NCI-H2107 treated with DMSO at 0.1 percent for 48 hours (cell line): ENCODE measurements around the gene APOC4.
"Not testable (repeated sequence)": the region's sequence is repeated elsewhere in the genome, so short reads cannot be mapped to it uniquely, and the experiment has no call there.

Source experiments
- DNase-seq: peaks from one replicate; lab custom pipeline; 2025; ENCODE audit not compliant: unreplicated experiment; lab: John Stamatoyannopoulos, UW

Gene APOC4

DNA sequence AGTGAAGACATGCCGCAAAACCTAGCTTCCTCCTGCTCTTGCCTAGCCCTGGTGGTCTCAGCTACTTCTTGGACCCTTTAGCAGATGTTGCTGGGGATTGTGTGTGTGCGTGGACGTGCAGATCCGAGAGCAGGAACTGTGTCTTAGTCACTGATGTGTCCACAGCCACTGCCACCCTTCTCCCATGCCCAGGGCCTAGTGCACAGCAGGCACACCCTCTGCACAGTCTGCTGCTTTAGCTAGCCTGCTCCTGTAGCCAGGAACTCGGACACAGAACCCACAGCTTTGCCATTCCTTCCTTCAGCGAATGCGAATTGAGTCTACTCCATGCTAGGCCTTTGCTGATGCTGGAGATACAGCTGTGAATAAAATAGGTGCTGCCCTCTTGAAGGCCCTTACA, 15.5 kb downstream of the APOC4 start:
- DNase-seq = no peak

DNA sequence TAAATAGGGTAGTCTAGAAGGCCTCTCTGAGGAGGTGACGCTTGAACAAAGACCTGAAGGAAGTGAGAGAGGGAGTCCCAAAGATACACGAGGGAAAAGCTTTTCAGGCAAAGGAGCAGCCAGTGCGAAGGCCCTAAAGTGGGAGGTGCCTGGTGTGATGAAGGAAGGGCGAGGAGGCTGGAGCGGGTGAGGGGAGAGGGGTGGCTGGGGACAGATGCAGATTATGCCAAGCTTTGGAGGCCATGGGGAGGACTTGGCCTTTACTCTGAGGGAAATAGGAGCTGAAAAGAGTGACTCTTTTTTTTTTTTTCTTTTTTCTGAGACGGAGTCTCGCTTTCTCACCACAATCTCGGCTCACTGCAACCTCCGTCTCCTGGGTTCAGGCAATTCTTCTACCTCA, 16.1 kb downstream of the APOC4 start:
- no peak for DNase-seq

DNA sequence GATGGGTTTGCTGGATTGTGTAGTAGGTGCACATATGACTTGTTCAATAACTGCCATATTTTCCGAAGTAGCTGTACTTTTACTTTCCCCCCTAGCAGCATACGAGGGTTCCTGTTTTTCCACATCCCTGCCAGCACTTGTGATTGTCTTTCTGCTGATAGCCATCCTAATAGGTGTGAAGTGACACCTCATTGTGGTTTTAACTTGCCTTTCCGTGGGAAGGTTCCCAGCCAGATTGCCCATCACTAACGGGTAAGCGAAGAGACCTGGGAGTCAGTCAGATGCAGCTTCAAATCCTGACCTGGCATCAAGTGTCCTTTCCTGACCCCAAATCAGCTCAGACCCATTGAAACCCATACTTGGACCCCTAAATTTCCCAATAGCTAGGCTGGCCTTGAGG, 17.7 kb downstream of the APOC4 start:
- DNase-seq = no peak

DNA sequence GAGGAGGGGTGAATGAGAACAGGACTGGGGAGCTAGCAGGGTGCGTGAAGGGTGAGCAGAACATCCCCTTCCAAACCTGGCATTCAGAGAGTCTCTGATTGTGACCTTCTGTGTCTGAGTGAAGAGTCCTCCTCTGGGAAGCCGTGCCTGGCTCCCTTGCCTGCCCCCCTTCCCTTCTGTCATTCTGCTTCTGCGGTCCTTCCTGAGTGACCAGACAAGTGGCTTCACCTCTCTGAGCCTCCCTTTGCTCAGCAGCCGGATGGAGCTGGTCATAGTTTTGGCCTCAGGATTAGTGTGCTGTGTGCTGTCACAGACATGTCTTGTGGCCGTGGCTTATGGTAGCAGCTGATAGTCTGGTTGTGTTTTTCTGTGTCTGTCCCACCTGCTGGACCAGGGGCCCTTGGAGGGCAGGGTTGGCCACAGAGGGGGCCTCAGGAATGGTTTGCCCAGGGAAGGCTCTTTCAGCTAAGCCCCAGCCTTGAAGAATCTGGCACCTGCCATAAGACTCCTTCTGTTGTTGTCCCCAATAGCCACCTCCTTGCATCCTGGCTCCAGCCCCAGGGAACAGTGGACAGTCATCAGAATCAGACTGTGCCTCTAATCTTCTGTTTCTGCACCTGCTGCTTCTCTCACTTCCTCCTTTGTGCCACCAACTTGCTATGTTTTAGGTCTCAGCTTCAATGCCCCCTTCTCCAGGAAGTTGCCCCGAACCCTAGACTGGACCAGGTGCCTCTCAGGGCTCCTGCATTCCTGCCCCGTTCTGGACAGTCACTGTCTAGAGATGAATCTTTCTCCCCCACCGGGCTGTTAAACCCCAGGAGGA, 19.1 kb downstream of the APOC4 start:
- DNase-seq = no peak

DNA sequence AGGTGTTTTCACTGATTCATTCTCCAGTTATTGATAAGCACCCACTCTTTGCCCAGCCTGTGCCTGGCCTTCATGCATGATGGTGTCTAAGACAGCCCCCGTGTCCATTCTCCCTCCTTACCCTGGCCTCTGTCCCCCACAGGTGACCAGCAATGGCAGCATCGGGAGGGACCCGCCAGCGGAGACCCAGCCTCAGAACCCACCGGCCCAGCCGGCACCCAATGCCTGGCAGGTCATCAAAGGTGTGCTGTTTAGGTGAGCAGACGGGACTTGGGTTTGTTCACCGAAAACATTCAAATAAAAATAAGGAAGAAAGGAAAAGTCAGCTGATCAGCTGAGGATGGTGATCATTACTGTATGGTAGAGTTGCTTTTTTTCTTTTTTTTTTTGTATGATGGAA, 19.8 kb downstream of the APOC4 start:
- DNase-seq = no peak

DNA sequence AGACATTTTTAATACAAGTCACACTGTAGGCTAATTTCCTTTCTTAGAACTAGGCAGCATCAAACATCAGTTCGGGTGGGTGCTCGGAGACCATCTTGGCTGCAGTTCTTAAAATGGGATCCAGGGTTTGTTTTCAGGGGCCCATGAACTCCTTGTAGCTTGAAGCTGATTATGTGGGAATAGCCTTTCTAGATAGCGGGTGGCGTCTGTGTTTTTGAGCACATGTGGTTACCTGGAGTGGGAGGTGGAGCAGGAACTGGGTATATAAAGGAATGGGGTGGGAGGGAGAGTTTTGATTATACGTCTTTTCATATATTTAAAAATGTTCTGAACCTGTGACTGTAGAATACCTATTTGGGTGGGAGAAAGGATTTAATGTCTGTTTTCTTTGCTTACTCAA, 26.1 kb downstream of the APOC4 start:
- DNase-seq = no peak

DNA sequence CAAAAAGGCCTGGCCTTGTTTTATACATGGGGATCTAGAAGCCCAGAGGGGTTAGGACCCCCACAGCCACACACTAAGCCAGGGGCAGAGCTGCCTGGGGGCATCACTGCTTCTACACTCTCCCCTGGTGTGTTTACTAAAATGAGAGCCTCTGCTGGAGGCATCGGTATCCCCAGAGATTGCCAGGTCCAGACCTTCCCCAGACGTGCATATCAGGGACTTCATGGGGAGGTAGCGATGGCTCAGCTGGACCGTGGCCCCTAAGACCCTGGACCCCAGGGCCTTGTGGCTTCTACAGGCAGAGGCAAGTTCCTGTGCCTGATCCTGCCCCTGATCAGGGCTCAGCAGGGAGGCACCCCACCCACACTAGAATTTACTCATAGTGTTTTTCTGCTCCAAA, 26.6 kb downstream of the APOC4 start:
- no peak for DNase-seq

DNA sequence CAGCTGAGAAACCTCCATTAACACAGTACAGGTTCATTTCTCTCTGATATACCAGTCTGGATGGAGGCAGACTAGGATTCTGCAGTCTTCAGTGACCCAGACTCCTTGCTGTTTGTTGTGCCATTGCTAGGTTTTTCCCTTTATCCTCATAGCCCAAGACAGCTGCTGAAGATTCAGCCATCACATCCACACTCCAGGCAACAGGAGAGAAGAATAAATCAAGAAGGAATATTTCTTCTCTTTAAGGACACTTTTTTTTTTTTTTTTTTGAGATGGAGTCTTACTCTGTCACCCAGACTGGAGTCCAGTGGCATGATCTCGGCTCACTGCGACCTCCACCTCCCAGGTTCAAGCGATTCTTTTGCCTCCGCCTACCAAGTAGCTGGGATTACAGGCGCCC, 27.4 kb downstream of the APOC4 start:
- DNase-seq = no peak

DNA sequence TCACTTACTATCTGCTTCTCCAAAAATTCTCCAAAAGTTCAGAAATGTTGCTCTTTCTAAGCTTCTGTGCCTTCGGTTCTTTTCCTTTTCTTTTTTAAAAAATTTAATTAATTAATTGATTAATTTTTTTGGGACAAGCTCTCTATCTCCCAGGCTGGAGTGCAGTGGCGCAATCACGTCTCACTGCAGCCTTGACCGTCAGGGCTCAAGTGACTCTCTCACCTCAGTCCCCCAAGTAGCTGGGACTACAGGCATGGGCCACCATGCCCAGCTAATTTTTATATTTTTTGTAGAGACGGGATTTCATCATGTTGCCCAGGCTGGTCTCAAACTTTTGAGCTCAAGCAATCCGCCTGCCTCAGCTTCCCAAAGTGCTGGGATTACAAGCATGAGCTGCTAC, 29.4 kb downstream of the APOC4 start:
- not testable (repeated sequence) for DNase-seq

DNA sequence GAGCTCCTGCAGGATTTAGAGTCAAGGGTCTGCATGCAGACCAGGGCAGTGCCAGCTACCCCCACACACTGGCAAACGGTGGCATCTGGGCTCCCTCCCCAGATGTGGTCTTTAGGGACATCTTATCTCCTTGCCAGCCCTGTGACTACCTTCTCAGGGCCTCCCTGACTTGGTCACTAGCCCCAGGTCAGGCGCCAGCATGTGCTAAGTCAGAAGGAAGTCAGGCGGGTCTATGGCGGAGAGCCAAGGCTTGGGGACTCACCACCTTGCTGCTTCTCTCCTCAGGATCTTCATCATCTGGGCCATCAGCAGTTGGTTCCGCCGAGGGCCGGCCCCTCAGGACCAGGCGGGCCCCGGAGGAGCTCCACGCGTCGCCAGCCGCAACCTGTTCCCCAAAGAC, 30.8 kb downstream of the APOC4 start:
- DNase-seq = no peak

DNA sequence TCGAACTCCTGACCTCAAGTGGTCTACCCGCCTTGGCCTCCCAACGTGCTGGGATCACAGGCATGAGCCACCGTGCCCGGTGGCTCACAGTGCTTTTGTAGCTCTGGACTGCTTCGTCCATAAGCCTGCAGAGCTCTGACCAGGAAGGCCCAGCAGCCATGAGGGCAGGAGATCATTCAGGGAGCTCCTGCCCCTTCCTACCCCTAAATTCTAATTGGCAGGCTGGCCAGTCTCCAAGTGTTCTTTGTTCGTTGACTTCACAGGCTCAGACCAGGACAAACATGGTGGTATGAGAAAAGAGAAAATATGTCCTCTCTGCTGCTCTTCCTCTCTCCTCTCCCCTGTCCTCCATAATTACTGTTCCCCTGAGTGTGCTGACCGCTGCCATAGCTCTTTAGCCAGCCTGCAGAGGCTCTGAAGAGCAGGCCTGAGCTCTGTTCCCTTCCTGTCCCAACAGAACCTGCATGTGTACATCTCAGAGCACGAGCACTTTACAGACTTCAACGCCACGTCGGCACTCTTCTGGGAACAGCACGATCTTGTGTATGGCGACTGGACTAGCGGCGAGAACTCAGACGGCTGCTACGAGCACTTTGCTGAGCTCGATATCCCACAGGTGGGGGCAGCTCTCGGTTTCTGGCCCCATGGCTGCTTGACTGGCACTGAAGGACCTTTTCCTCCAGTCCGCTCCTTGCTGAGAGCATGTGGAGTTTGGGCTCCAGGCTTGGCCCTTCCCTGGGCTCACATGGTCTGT, 32.1 kb downstream of the APOC4 start:
- DNase-seq = no peak

DNA sequence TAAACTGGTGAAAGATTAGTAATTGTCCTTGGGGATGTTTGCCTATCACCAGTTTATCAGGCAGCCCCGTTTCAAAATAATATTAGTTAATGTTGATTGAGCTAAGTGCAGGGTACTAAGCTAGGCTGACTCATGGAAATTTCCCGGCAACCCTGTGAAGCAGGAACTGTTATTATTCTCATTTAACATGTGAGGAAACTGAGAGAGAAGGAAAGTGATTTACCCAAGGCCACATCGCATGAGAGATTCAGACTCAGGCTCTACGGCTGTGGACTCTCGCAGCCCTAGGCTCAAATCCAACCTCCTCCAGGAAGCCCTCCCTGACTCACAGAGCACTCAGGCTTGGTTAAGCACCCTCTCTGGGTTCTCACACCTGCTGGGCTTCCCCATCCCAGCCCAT, 32.8 kb downstream of the APOC4 start:
- DNase-seq = no peak

DNA sequence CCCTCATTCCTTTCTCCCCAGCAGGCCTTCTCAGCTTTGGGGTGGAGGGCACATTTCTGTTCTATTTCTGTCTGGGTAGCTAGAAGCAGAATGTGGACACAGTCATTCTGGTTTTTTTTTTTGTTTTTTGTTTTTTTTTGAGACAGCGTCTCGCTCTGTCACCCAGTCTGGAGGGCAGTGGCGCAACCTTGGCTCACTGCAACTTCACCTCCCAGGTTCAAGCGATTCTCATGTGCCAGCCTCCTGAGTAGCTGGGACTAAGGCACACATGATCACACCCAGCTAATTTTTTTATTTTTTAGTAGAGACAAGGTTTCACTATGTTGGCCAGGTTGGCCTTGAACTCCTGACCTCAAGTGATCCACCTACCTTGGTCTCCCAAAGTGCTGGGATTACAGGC, 33.4 kb downstream of the APOC4 start:
- no peak for DNase-seq

DNA sequence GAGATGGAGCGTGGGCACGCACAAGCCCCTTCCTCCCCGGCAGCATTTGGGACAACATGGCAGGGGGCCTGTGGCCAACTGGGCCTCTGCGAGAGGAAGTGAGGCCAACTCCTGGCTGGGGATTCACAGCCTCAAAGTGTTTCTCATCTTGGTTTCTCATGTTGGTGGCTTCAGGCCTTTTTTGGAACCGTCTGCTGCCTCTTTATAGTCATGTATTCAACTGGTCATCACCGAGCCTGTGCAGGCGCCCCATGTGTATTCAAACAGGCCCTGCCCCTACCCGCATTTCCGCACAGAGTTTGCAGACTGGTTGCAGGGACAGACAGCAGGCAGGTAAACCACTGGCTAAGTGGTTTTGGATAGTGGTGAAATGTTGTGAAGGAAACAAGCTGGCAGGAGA, 42.0 kb downstream of the APOC4 start:
- DNase-seq = no peak

DNA sequence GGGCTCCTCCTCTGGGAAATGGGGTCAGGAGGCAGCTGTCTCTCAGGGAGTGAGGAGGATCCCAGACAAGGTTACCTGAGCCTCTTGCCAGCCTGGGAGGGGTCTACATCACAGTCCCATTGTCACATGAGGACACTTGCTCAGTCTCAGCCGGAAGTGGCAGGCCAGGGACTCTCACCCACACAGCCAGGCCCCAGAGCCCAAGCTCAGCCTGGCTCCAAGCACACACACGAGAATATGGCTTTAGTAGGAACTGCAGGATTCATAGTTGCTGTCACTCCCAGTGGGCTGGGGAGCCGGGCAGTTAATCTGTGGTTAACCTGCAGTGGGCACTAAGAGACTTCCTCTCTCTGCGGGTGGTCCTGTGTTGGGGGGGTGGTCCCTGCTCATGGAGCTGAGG, 43.4 kb downstream of the APOC4 start:
- no peak for DNase-seq

DNA sequence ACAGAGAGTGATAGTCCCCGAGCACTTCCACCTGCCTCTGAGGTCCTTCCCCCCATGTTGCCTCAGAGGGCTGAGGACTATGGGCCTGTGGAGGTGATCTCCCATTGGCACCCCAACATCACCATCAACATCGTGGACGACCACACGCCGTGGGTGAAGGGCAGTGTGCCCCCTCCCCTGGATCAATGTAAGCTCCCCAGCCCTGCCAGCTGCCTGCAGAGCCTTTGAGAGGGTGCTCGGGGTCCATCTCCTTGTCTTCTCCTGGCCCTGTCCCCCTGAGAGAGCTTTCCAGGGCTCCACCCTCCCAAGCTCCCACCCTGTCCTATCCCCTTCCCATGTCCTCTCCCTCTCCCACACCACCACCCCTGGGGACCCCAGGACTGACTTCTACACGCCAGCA, 44.4 kb downstream of the APOC4 start:
- no peak for DNase-seq

DNA sequence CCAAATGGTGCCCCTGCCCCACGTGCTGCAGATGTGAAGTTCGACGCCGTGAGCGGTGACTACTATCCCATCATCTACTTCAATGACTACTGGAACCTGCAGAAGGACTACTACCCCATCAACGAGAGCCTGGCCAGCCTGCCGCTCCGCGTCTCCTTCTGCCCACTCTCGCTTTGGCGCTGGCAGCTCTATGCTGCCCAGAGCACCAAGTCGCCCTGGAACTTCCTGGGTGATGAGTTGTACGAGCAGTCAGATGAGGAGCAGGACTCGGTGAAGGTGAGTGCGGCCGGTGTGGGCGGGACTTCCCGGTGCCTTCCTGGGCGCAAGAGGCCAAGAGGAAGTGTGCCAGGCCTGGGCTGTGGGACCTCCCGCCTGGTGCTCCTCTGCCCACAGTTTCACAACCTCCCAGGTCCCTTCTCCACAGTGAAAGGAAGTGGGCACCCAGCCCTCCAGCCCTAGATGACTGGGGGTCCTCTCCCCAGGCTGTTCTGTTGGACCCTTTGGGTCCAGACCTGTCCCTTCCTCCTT, 45.2 kb downstream of the APOC4 start:
- no peak for DNase-seq

DNA sequence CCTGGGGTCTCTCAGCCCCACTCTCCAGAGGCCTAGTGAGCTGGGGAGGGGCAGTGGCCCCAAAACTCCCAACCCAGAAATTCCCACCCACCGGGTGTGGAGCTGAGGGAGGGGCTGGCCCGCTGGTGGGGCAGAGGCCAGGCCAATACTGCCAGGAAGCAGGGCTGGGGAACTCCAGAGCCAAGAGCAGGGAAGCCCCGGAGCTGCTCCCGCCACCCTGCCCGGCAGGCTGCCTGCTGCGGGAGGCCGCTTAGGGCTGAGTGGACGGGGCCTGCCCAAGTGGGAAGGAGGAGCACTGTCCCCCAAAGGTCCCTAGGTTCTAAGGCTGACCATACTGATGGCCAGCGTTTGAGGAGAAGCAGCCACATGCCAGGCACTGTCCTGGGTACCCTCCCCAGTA, 46.2 kb downstream of the APOC4 start:
- DNase-seq = no peak

DNA sequence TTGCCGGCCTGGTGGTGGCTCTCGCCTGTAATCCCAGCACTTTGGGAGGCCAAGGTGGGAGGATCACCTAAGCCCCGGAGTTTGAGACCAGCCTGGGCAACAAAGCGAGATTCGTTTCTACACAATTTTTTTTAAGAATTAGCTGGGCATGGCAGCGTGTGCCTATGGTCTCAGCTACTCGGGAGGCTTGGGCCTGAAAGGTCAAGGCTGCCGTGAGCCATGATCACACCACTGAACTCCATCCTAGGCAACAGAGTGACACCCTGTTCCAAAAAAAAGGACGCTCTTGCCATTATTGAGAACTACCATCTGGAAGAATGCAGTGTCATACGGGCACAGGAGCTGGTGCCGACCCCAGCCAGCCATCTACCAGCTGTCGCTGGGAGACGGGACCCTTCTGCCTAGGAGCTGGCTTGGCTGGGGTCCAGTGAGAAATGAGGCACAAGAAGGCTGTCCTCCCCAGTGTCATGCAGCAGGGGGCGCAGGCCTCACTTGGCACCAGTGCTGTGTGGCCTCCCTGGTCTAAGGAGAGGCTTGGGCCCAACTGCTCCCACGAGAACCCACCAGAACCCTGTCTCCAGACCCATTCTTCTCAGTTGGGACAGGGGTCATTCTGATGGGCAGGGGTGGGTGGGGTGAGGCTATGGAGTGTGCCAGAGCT, 47.0 kb downstream of the APOC4 start:
- DNase-seq = no peak

DNA sequence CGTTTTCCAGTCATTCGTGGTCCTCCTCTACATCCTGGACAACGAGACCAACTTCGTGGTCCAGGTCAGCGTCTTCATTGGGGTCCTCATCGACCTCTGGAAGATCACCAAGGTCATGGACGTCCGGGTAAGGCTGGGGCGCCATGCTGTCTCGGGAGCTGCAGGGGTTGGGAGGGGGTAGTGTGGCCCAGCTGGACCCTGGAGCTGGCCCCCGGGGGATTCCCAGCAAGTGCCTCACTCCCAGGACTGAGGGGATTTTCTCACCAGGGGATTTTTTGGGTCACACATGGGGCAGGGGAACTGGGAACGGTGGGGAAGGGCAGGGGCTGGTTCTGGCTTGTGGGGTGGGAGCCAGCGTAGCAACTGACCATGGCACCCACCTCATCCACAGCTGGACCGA, 48.4 kb downstream of the APOC4 start:
- DNase-seq = no peak

DNA sequence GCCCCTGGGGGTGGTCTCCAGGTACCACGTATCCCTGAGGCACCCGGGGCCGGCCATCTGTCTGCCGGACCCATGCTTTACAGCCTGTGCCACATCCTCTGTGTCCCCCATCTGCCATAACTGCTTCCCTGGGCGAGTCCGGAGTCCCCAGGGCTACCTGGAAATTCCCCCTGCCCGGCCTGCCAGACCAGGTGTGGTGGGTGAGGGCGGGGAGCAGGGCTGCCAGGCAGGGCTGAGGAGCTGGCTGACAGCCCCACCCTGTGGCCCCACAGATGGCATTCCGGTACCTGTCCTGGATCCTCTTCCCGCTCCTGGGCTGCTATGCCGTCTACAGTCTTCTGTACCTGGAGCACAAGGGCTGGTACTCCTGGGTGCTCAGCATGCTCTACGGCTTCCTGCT, 48.9 kb downstream of the APOC4 start:
- DNase-seq = no peak
